GM12892 (cell line): ENCODE measurements around the gene CBX2.

Source experiments
- POLR2A ChIP-seq: IDR thresholded peaks from 2 replicates; pipeline ENCODE4 v1.6.1; 2011; ENCODE audit warnings: low read depth, low read length, control low read depth
- POLR2AphosphoS5 ChIP-seq: IDR thresholded peaks from 2 replicates; pipeline ENCODE4 v1.6.1; 2011; ENCODE audit warnings: low read depth, low read length, control low read depth

GRCh38 chr17:79771276-79771675 lies 6.7 kb upstream of the CBX2 start:
- no peak for TF ChIP-seq POLR2A
- no peak for TF ChIP-seq POLR2AphosphoS5
